ENCODE measurements around the gene ITIH4. TPM values are rescaled to one million over a fixed set of nuclear protein-coding genes. Genes with fewer than 3 reads are reported as not detected.
"Not testable (repeated sequence)": the region's sequence is repeated elsewhere in the genome, so short reads cannot be mapped to it uniquely, and the experiment has no call there.

ITIH4 gene
- total and polyA plus RNA-seq, 9 of the 15 experiments (the other 6 are each of a cell fraction or from before 2014, with no cell fraction given) = 0.09 to 0.62 (median 0.20) TPM; not detected in 6

- TF ChIP-seq, protein P1, sequence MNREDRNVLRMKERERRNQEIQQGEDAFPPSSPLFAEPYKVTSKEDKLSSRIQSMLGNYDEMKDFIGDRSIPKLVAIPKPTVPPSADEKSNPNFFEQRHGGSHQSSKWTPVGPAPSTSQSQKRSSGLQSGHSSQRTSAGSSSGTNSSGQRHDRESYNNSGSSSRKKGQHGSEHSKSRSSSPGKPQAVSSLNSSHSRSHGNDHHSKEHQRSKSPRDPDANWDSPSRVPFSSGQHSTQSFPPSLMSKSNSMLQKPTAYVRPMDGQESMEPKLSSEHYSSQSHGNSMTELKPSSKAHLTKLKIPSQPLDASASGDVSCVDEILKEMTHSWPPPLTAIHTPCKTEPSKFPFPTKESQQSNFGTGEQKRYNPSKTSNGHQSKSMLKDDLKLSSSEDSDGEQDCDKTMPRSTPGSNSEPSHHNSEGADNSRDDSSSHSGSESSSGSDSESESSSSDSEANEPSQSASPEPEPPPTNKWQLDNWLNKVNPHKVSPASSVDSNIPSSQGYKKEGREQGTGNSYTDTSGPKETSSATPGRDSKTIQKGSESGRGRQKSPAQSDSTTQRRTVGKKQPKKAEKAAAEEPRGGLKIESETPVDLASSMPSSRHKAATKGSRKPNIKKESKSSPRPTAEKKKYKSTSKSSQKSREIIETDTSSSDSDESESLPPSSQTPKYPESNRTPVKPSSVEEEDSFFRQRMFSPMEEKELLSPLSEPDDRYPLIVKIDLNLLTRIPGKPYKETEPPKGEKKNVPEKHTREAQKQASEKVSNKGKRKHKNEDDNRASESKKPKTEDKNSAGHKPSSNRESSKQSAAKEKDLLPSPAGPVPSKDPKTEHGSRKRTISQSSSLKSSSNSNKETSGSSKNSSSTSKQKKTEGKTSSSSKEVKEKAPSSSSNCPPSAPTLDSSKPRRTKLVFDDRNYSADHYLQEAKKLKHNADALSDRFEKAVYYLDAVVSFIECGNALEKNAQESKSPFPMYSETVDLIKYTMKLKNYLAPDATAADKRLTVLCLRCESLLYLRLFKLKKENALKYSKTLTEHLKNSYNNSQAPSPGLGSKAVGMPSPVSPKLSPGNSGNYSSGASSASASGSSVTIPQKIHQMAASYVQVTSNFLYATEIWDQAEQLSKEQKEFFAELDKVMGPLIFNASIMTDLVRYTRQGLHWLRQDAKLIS (CRISPR knock-in tag; IDR thresholded peaks at IDR 0.05) = no peak
- TF ChIP-seq, protein P2, sequence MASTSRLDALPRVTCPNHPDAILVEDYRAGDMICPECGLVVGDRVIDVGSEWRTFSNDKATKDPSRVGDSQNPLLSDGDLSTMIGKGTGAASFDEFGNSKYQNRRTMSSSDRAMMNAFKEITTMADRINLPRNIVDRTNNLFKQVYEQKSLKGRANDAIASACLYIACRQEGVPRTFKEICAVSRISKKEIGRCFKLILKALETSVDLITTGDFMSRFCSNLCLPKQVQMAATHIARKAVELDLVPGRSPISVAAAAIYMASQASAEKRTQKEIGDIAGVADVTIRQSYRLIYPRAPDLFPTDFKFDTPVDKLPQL (IDR thresholded peaks at IDR 0.05; ENCODE audit: extremely low read depth, insufficient read length) = no peak
- TF ChIP-seq RBBP5 (IDR thresholded peaks at IDR 0.05; ENCODE audit: borderline replicate concordance, insufficient read depth, low read length, poor library complexity, severe bottlenecking) (no peak), PYGO2 (tag; IDR thresholded peaks at IDR 0.05) (no peak), GABPB1 (CRISPR knock-in tag; IDR thresholded peaks at IDR 0.05) (no peak), MXI1 (IDR thresholded peaks at IDR 0.05; ENCODE audit: low read depth, low read length) (no peak), YBX1 (IDR thresholded peaks at IDR 0.05) (no peak)
These were observed 53.1 kb downstream of the ITIH4 start, which contains the start of gene ITIH1 (continued) for GRCh38 chr3:52777127-52777958.

DNA sequence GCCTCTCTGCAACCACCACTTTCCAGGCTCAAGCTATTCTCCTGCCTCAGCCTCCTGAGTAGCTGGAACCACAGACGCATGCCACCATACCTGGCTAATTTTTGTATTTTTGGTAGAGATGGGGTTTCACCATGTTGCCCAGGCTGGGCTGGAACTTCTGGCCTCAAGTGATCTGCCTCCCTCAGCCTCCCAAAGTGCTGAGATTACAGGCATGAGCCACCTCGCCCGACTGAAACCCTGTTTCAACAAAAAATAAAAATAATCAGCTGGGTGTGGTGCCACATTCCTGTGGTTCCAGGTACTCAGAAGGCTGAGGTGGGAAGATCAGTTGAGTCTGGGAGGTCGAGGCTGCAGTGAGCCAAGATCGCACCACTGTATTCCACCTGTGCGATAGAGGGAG lies 54.0 kb downstream of the ITIH4 start:
- WGBS (ENCODE audit: insufficient coverage, low coverage, missing lambda C conversion rate) = 35% methylated on average over 4 of the region's 6 CpGs
- FAIRE-seq; BruUV-seq (replicated peaks); DNase-seq (ENCODE audit: extremely low read depth in 1 of 4, low spot score in 3 of 4); intact Hi-C loops (cut with micrococcal nuclease); in situ Hi-C loops (cut with MboI); ATAC-seq; H3K9me1 ChIP-seq (ENCODE audit: control insufficient read depth, insufficient read depth, low read length); H2AFZ ChIP-seq (ENCODE audit: low read depth, low read length); H4K20me1 ChIP-seq (replicated peaks; ENCODE audit: control insufficient read depth, insufficient read depth, low read length); H3K4me1 ChIP-seq (replicated peaks in 1 of 2; ENCODE audit: control insufficient read depth in 2 of 2, insufficient read depth in 2 of 2, low read length in 2 of 2); H3K27ac ChIP-seq (ENCODE audit: extremely low read depth, low read depth, low read length); POLR2A ChIA-PET; H3K9me3 ChIP-seq (replicated peaks; ENCODE audit: control insufficient read depth, insufficient read depth, low read depth, low read length); H3K4me3 ChIP-seq; H3K36me3 ChIP-seq (ENCODE audit: control insufficient read depth, insufficient read depth, low read length); H3K4me2 ChIP-seq (ENCODE audit: insufficient read depth, low read length); H3K79me2 ChIP-seq (ENCODE audit: control insufficient read depth, insufficient read depth, low read length); H3K9ac ChIP-seq (ENCODE audit: insufficient read depth in 1 of 2, low read depth in 2 of 2, low read length in 2 of 2); CTCF ChIA-PET (ENCODE audit: low intra/inter-chr PET ratio): not testable (repeated sequence)
- peaks cover 0 to 10% of the 10 kb centered on the region in 2 experiments; a peak in 1 of 5 replicates for H3K27me3 ChIP-seq (ENCODE audit: control insufficient read depth in 2 of 2, insufficient read depth in 2 of 2, low read length in 2 of 2)

Measured in K562 (cell line).